ENCODE data around the gene TFIP11. TPM values are rescaled to one million over a fixed set of nuclear protein-coding genes. Genes with fewer than 3 reads are reported as not detected.

Gene TFIP11
- total and polyA plus RNA-seq, 2 donors from 2014 or later, result 26.7 to 34.2 TPM

- H3K9me3 ChIP-seq (ENCODE audit: control insufficient read depth in 2 of 3, insufficient read depth in 1 of 3, low read length in 3 of 3), result no peaks in the 10 kb centered on the region
- H3K27me3 ChIP-seq (ENCODE audit: control insufficient read depth, insufficient read depth, low read length), result no peaks in the 10 kb centered on the region
- no peak overlapping the region for H3K27ac ChIP-seq (ENCODE audit: low read depth in 2 of 2, low read length in 2 of 2)
- peaks cover 0 to 12% (median 11%) of the 10 kb centered on the region in 3 donors for H3K36me3 ChIP-seq (ENCODE audit: control insufficient read depth in 2 of 3, insufficient read depth in 3 of 3, low read length in 3 of 3)
- DNase-seq (no peak), FAIRE-seq (no peak)
- no peak overlapping the region for H3K4me3 ChIP-seq (ENCODE audit: low read length in 3 of 3)
- no peak overlapping the region for H3K9ac ChIP-seq (ENCODE audit: low read length in 3 of 3)
- intact Hi-C loops (cut with DNase I), result no loop called here
- no peak for TF ChIP-seq CTCF (IDR thresholded peaks at IDR 0.05; ENCODE audit: borderline replicate concordance, extremely low read depth, insufficient read depth)
- no peaks in the 10 kb centered on the region for H3K4me1 ChIP-seq (ENCODE audit: control insufficient read depth in 2 of 3, insufficient read depth in 2 of 3, low read depth in 1 of 3, low read length in 3 of 3)
These were observed 23.9 kb upstream of the TFIP11 start for GRCh38 chr22:26536056-26536761.

GRCh38 chr22:26535603-26535908 is 23.3 kb upstream of the TFIP11 start:
- no peak for TF ChIP-seq CTCF (IDR thresholded peaks at IDR 0.05; ENCODE audit: borderline replicate concordance, extremely low read depth, insufficient read depth)
- intact Hi-C loops (cut with DNase I), result no loop called here
- H3K9ac ChIP-seq (ENCODE audit: low read length in 3 of 3), result no peak overlapping the region
- H3K27ac ChIP-seq (ENCODE audit: low read depth in 2 of 2, low read length in 2 of 2), result no peak overlapping the region
- no peaks in the 10 kb centered on the region for H3K9me3 ChIP-seq (ENCODE audit: control insufficient read depth in 2 of 3, insufficient read depth in 1 of 3, low read length in 3 of 3)
- H3K4me1 ChIP-seq (ENCODE audit: control insufficient read depth in 2 of 3, insufficient read depth in 2 of 3, low read depth in 1 of 3, low read length in 3 of 3), result no peaks in the 10 kb centered on the region
- no peaks in the 10 kb centered on the region for H3K27me3 ChIP-seq (ENCODE audit: control insufficient read depth, insufficient read depth, low read length)
- FAIRE-seq (no peak), DNase-seq (no peak)
- H3K4me3 ChIP-seq (ENCODE audit: low read length in 3 of 3), result no peak overlapping the region
- peaks cover 0 to 12% (median 6%) of the 10 kb centered on the region in 3 donors for H3K36me3 ChIP-seq (ENCODE audit: control insufficient read depth in 2 of 3, insufficient read depth in 3 of 3, low read length in 3 of 3)

- intact Hi-C loops (cut with DNase I), result no loop called here
- Histone ChIP-seq H3K9ac (ENCODE audit: low read length in 3 of 3) (no peak overlapping the region), H3K4me3 (ENCODE audit: low read length in 3 of 3) (no peak overlapping the region), H3K27me3 (ENCODE audit: control insufficient read depth, insufficient read depth, low read length) (no peaks in the 10 kb centered on the region), H3K9me3 (ENCODE audit: control insufficient read depth in 2 of 3, insufficient read depth in 1 of 3, low read length in 3 of 3) (no peaks in the 10 kb centered on the region), H3K36me3 (ENCODE audit: control insufficient read depth in 2 of 3, insufficient read depth in 3 of 3, low read length in 3 of 3) (peaks cover 0 to 9% (median 5%) of the 10 kb centered on the region in 3 donors), H3K27ac (ENCODE audit: low read depth in 2 of 2, low read length in 2 of 2) (no peak overlapping the region), H3K4me1 (ENCODE audit: control insufficient read depth in 2 of 3, insufficient read depth in 2 of 3, low read depth in 1 of 3, low read length in 3 of 3) (no peaks in the 10 kb centered on the region)
- no peak for DNase-seq
- TF ChIP-seq CTCF (IDR thresholded peaks at IDR 0.05; ENCODE audit: borderline replicate concordance, extremely low read depth, insufficient read depth), result no peak
- FAIRE-seq, result no peak
These were observed 22.8 kb upstream of the TFIP11 start for GRCh38 chr22:26534874-26535602.

Data from kidney (tissue), 14 donors.